Prostate gland (tissue), 2 donors: ENCODE measurements around the gene TMEM238. TPM values are rescaled to one million over a fixed set of nuclear protein-coding genes. Genes with fewer than 3 reads are reported as not detected.
"Not testable (repeated sequence)": the region's sequence is repeated elsewhere in the genome, so short reads cannot be mapped to it uniquely, and the experiment has no call there.

Source experiments
- DNase-seq: peaks from one replicate; pipeline ENCODE4 v3.0.0-alpha.2; 2019; ENCODE audit warnings: low spot score
- H3K27ac ChIP-seq, 2 donors: fragments of 200-600 bp; sonication (generic); 2 replicates each; pipeline ENCODE4 v1.5.1; 2017 to 2019
- H3K27me3 ChIP-seq: fragments of 200-600 bp; sonication (generic); replicated peaks from 2 replicates; pipeline ENCODE4 v1.5.1; 2019; ENCODE audit not compliant: insufficient read depth
- H3K36me3 ChIP-seq, 2 donors: fragments of 200-600 bp; sonication (generic); 1 replicate in 1 of 2; 2 replicates in 1 of 2; pipeline versions ENCODE4 v1.5.1 to v1.8.1; 2017 to 2019
- H3K4me1 ChIP-seq: fragments of 200-600 bp; sonication (generic); replicated peaks from 2 replicates; pipeline ENCODE4 v1.5.1; 2019
- H3K4me3 ChIP-seq, 2 donors: fragments of 200-600 bp; sonication (generic); 2 replicates each; pipeline ENCODE4 v1.5.1; 2017 to 2019
- H3K9me3 ChIP-seq: fragments of 200-600 bp; sonication (generic); 2 replicates; pipeline ENCODE4 v1.5.1; 2017
- POLR2A ChIP-seq: fragments of 450-650 bp; IDR thresholded peaks from one replicate; pipeline ENCODE4 v1.6.1; 2016; ENCODE audit warnings: antibody characterized with exemption, mild to moderate bottlenecking
- POLR2AphosphoS5 ChIP-seq: sonication (generic); formaldehyde crosslinking; IDR thresholded peaks from one replicate; pipeline ENCODE4 v1.6.1; 2017; ENCODE audit warnings: antibody characterized with exemption
- WGBS: methylation state at CpG from one replicate; pipeline ENCODE4 v1.1.5; 2018; 5-methylcytosine and 5-hydroxymethylcytosine counted together
- intact Hi-C: fragments of 100-400 bp; cut with DNase I; formaldehyde crosslinking; loops from one replicate; pipeline ENCODE4 v1.14.2; 2022
- total RNA-seq, 2 donors: library from RNA; depleted of rRNA; stranded (reverse); fragments of >200 nt; gene quantifications; one replicate each; pipeline ENCODE4 v1.1.0, GENCODE V29; 2016
- TF ChIP-seq, protein P1 (sequence below), 4 experiments: fragments of 200-600 bp in 2 of 4; fragments of 450-650 bp in 2 of 4; sonication (generic) in 2 of 4; IDR thresholded peaks; 1 replicate in 3 of 4; 2 replicates in 1 of 4; pipeline ENCODE4 v1.5.1; 2016 to 2019; ENCODE audit warnings: antibody characterized with exemption in 4 of 4, mild to moderate bottlenecking in 2 of 4, moderate library complexity in 2 of 4

TMEM238 gene
- total RNA-seq, 2 donors from 2014 or later, result 19.6 to 116 TPM

DNA sequence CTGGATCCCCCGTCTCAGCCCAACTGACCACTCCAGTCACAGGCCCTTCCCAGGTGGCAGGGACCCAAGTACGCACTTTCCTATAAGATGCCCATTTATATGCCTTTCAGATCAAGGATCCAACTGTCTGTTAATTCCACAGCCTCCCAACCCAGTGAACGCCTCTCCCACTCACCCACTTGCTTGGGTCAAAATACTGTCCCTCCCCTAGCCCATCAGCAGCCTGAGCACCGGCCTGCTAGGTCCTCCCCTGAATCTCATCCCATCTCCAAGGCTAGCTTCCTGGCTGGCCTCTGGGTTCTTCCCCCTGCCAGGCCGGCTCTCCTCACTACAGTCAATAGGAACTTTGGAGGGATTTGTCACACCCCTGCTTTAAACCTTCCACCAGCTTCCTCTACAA lies 21.5 kb upstream of the TMEM238 start:
- DNase-seq, result no peak
- Histone ChIP-seq H3K9me3 (no peaks in the 10 kb centered on the region), H3K36me3 (peaks cover 0 to 4% of the 10 kb centered on the region in 2 donors), H3K27me3 (no peaks in the 10 kb centered on the region), H3K4me3 (no peak overlapping the region), H3K4me1 (peaks cover 8% of the 10 kb centered on the region), H3K27ac (no peak overlapping the region)
- no peak for TF ChIP-seq POLR2A
- TF ChIP-seq POLR2AphosphoS5, result no peak
- TF ChIP-seq, protein P1, sequence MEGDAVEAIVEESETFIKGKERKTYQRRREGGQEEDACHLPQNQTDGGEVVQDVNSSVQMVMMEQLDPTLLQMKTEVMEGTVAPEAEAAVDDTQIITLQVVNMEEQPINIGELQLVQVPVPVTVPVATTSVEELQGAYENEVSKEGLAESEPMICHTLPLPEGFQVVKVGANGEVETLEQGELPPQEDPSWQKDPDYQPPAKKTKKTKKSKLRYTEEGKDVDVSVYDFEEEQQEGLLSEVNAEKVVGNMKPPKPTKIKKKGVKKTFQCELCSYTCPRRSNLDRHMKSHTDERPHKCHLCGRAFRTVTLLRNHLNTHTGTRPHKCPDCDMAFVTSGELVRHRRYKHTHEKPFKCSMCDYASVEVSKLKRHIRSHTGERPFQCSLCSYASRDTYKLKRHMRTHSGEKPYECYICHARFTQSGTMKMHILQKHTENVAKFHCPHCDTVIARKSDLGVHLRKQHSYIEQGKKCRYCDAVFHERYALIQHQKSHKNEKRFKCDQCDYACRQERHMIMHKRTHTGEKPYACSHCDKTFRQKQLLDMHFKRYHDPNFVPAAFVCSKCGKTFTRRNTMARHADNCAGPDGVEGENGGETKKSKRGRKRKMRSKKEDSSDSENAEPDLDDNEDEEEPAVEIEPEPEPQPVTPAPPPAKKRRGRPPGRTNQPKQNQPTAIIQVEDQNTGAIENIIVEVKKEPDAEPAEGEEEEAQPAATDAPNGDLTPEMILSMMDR (IDR thresholded peaks at IDR 0.05), result no peak
- WGBS, result 81% methylated on average over 5 of the region's 5 CpGs
- intact Hi-C loops, result loop anchor here (5.0 kb wide), 1 partner anchor 288 kb away; the partner anchor contains the start of gene PPP1R12C

DNA sequence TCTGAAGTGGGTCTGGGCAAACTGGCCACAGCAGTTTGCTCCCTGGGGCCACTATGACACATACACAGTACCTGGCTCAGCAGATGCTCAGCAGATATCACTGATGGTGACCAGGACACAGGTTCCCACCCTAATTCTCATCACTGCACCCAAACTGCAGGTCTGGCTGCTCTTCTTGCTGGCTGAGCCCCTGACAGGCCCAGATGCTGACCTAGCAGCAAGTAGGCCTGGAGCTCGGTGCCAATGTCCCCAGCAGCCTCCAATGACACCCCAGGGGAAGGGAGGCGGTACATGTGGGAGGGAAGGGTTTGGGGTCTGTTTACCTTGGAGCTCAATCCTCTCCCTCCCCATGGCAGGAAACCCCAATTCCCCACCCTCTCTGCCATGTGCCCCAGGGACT lies 18.4 kb upstream of the TMEM238 start:
- Histone ChIP-seq H3K4me1 (peaks cover 8% of the 10 kb centered on the region), H3K27ac (no peak overlapping the region), H3K9me3 (no peaks in the 10 kb centered on the region), H3K36me3 (peaks cover 0 to 4% of the 10 kb centered on the region in 2 donors), H3K27me3 (no peaks in the 10 kb centered on the region), H3K4me3 (no peak overlapping the region)
- WGBS, result 62% methylated on average over 2 of the region's 2 CpGs
- DNase-seq, result no peak
- no peak for TF ChIP-seq POLR2AphosphoS5
- TF ChIP-seq POLR2A, result no peak
- TF ChIP-seq, protein P1 (IDR thresholded peaks at IDR 0.05), result no peak
- intact Hi-C loops, result no loop called here

DNA sequence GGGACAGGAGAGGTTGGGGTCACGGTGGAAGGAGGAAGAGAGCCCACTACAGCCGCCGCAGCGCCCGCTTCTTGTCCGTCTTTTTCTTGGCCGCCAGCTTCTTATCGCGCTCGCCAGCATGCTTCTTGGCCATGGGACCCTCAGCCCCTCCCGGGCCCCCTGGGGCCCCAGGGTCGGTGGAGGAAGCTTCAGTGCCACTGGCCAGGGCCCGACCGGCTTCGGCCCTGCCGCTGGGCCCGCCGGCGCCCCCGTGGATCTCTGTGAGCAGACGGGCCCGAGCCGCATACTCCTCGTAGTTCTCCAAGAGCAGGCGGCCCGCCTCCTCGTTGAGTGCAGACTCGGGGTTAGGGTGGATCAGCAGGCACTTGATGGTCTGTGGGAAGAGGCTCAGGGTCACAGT lies 17.3 kb upstream of the TMEM238 start:
- H3K27ac ChIP-seq, H3K27me3 ChIP-seq, DNase-seq, H3K36me3 ChIP-seq, H3K9me3 ChIP-seq, H3K4me1 ChIP-seq, H3K4me3 ChIP-seq, intact Hi-C loops: not testable (repeated sequence)
- 88% methylated on average over 17 of the region's 28 CpGs for WGBS

DNA sequence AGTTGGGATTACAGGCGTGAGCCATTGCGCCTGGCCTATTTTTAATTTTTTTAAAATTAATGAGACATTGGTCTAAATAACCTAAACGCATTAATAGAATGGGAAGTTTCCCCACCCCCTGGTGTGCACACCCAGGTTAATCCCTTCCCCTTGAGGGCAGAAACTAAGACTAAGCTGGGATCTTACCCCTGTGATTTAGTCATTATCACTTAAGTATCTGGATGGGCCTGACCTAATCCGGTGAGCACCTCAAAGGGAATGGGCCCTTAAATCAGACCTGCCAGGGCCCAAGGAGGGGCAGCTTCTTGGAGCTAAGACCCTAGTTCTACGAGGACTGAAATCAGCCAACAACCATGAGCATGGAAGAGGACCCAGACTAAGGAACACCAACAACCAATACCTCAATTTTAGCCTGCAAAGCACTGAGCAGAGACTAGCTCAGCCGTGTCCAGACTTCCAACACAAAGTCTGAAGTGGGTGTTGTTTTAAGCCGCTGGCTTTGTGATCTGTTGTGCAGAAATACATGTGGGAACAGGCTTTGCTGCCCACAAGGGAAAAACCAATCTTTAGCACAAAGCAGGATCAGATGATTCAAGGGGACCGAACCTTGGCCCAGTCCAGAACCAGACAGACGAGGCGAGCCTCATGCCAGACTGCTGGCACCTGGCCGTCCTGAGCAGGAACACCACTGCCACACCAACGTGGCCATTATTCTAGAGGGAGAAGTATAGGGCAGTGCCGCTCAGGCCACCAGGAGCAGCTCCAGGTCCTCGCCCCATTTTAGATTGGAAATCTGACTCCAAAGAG lies 16.4 kb upstream of the TMEM238 start:
- Histone ChIP-seq H3K27ac (peak overlapping the region in 1 of 2 donors; percentile 11), H3K36me3 (peaks cover 0 to 4% of the 10 kb centered on the region in 2 donors), H3K4me1 (no peaks in the 10 kb centered on the region), H3K4me3 (no peak overlapping the region), H3K9me3 (no peaks in the 10 kb centered on the region), H3K27me3 (no peaks in the 10 kb centered on the region)
- 66% methylated on average over 14 of the region's 14 CpGs for WGBS
- peak; percentile 5 for TF ChIP-seq POLR2AphosphoS5
- TF ChIP-seq, protein P1 (IDR thresholded peaks at IDR 0.05), result no peak
- DNase-seq, result no peak
- intact Hi-C loops, result no loop called here

DNA sequence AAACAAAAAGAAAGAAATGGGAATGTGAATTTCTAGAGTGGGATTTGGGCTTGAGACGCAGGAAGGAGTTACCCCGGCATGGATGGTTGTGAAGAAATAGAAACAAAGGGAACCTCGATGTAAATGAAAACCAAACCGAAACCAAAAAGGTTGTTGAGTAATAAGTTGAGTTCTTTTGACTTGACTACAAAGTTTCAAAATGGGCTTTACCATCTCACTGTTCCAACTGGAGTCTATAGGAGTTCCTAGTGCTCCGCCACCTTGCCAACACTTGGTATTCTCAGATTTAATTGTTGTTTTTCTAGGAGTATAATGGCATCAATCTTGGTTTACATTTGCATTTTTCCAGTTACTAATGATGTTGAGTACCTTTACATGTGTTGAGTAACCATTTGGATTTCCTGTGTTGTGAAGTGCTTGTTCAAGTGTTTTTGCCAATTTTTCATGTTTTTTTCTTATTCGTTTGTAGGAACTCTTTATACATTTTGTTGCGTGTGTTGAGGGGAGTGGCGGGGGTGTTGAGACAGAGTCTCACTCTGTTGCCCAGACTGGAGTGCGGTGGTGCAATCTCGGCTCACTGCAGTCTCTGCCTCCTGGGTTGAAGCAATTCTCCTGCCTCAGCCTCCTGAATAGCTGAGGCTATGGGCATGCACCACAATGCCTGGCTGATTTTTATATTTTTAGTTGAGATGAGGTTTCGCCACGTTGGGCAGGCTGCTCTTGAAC lies 14.3 kb upstream of the TMEM238 start:
- Histone ChIP-seq H3K36me3 (peaks cover 0 to 4% of the 10 kb centered on the region in 2 donors), H3K9me3 (no peaks in the 10 kb centered on the region), H3K27me3 (no peaks in the 10 kb centered on the region), H3K27ac (no peak overlapping the region), H3K4me3 (no peak overlapping the region), H3K4me1 (no peaks in the 10 kb centered on the region)
- WGBS, result 89% methylated on average over 12 of the region's 12 CpGs
- intact Hi-C loops, result no loop called here
- TF ChIP-seq POLR2A (no peak), POLR2AphosphoS5 (no peak)
- TF ChIP-seq, protein P1 (IDR thresholded peaks at IDR 0.05), result no peak
- DNase-seq, result no peak
